GM12878 (cell line): ENCODE data around the gene DDX5.
A peak's percentile ranks its signal among the peaks of the same experiment; 100 is the strongest.

ENCODE experiments used
- BCLAF1 ChIP-seq: fragments of 450-650 bp; IDR thresholded peaks from 2 replicates; pipeline ENCODE4 v1.6.1; 2017; ENCODE audit warnings: antibody characterized with exemption, mild to moderate bottlenecking, moderate library complexity
- EED ChIP-seq: sonication (generic); IDR thresholded peaks from 2 replicates; pipeline ENCODE4 v1.6.1; 2016; ENCODE audit warnings: antibody characterized with exemption, low read depth
- GATAD2B ChIP-seq: fragments of 450-650 bp; conservative IDR thresholded peaks from 2 replicates; pipeline ENCODE4 v1.6.1; 2017; ENCODE audit warnings: low read depth, mild to moderate bottlenecking, moderate library complexity

- no peak for TF ChIP-seq GATAD2B
- TF ChIP-seq BCLAF1, result 0 out of 2 replicates have a peak, but pooled peaks have one; percentile 27
- TF ChIP-seq EED, result no peak
Measured at GRCh38 chr17:64500487-64500859, 5.6 kb downstream of the DDX5 start.
